GM13977 (cell line): ENCODE results near the gene EDEM3.
"Not testable (repeated sequence)": the region's sequence is repeated elsewhere in the genome, so short reads cannot be mapped to it uniquely, and the experiment has no call there.

ENCODE experiments used
- DNase-seq: peaks from one replicate; pipeline ENCODE4 v3.0.0; 2012; ENCODE audit warnings: low spot score
- in situ Hi-C: fragments of 300-500 bp; cut with MboI; formaldehyde crosslinking; loops from one replicate; pipeline ENCODE4 v1.12.0; 2022; ENCODE audit warnings: low sequenced_read_pairs, low pct_unique_long_range_greater_than_20kb, mixed read lengths, inconsistent platforms; ENCODE audit not compliant: unreplicated experiment
- TF ChIP-seq, protein P1 (sequence below): IDR thresholded peaks from 2 replicates; pipeline ENCODE4 v1.5.1; 2012; ENCODE audit warnings: mild to moderate bottlenecking, control low read depth; ENCODE audit not compliant: insufficient read depth; ENCODE audit errors: extremely low read depth, missing control alignments

The EDEM3 gene

GRCh38 chr1:184788970-184789369, 34.3 kb upstream of the EDEM3 start:
- TF ChIP-seq, protein P1, sequence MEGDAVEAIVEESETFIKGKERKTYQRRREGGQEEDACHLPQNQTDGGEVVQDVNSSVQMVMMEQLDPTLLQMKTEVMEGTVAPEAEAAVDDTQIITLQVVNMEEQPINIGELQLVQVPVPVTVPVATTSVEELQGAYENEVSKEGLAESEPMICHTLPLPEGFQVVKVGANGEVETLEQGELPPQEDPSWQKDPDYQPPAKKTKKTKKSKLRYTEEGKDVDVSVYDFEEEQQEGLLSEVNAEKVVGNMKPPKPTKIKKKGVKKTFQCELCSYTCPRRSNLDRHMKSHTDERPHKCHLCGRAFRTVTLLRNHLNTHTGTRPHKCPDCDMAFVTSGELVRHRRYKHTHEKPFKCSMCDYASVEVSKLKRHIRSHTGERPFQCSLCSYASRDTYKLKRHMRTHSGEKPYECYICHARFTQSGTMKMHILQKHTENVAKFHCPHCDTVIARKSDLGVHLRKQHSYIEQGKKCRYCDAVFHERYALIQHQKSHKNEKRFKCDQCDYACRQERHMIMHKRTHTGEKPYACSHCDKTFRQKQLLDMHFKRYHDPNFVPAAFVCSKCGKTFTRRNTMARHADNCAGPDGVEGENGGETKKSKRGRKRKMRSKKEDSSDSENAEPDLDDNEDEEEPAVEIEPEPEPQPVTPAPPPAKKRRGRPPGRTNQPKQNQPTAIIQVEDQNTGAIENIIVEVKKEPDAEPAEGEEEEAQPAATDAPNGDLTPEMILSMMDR, result no peak
- no peak for DNase-seq
- in situ Hi-C loops, result no loop called here

GRCh38 chr1:184785529-184785928, 30.9 kb upstream of the EDEM3 start:
- TF ChIP-seq, protein P1, result no peak
- no peak for DNase-seq
- in situ Hi-C loops, result no loop called here

DNA sequence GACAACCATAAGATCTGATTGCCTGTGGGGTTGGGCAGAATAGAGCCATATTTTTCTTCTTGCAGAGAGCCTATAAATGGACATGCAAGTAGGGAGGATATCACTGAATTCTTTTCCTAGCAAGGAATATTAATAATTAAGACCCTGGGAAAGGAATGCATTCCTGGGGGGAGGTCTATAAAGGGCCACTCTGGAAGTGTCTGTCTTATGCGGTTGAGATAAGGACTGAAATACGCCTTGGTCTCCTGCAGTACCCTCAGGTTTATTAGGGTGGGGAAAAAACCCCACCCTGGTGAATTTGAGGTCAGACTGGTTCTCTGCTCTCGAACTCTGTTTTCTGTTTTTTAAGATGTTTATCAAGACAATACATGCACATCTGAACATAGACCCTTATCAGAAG, 29.1 kb upstream of the EDEM3 start:
- in situ Hi-C loops, DNase-seq: not testable (repeated sequence)

GRCh38 chr1:184781941-184782340, 27.3 kb upstream of the EDEM3 start:
- DNase-seq, result no peak
- in situ Hi-C loops, result no loop called here
- TF ChIP-seq, protein P1, result no peak

DNA sequence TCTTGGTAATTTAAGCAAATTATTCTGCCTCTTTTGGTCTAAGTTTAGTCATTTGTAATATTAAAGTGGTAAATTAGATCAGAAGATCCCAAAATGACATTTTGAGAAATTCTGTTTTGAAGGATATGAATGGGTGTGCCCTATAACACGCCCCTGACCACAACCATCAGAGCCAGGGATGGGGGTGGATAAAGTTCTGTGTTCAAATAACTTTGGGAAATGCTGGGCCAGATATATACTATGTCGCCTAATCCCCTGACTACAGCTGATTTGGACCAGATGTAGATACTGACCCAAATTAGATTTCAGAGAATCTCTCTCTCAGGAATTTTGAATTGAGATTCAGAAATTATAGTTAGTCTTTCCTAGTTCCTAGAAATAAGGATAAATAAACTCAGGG, 21.2 kb upstream of the EDEM3 start:
- DNase-seq, result no peak
- in situ Hi-C loops, result no loop called here
- TF ChIP-seq, protein P1, result no peak

DNA sequence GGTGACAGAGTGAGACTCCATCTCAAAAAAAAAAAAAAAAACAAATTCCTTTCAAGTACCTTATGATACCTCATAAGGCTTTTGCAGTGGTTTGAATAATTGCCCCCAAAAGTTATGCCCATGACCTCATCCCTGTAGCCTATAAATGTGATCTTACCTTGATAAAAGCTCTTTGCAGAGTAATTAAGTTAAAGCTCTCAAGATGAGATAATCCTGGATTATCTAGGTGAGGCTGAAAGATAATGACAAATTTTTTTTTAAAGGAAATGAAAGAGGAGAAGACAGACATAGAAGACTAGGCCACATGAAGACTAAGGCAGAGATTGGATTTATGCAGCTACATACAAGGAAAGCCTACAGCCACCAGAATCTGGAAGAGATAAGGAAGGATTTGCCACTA, 20.7 kb upstream of the EDEM3 start:
- in situ Hi-C loops, result no loop called here
- TF ChIP-seq, protein P1, result no peak
- DNase-seq, result no peak

DNA sequence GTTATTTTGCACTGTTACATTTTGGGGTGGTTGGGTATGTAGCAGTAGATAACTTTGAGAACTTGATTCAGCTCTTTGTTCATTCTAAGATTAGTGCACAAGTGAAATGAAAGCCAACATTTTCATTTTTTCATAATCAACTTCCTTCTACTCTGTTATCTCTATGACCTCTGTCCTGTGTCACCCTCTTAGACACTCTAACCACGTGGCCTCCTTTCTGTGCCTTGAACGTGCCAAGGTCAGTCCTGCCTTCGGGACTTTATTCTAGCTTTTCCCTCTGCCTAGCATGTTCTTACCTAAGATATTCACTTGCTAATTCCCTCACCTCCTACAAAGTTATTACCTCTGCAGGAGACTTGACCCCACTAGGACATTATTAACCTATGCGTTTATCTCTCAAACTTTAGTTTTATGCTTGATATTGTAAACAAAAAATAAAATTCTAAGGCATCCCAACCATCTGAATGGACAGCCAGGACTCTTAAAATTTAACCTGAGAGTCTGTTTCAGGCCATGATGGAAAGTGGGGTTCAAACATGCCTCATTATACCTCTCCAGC, 19.2 kb upstream of the EDEM3 start:
- in situ Hi-C loops, result no loop called here
- no peak for DNase-seq
- TF ChIP-seq, protein P1, result no peak
